GM10847 (cell line): Measurements from ENCODE around the gene FRAT1.

Experiments
- POLR2A ChIP-seq: IDR thresholded peaks from 2 replicates; pipeline ENCODE4 v1.6.1; 2011; ENCODE audit not compliant: insufficient read length; ENCODE audit errors: extremely low read depth

Gene FRAT1

DNA sequence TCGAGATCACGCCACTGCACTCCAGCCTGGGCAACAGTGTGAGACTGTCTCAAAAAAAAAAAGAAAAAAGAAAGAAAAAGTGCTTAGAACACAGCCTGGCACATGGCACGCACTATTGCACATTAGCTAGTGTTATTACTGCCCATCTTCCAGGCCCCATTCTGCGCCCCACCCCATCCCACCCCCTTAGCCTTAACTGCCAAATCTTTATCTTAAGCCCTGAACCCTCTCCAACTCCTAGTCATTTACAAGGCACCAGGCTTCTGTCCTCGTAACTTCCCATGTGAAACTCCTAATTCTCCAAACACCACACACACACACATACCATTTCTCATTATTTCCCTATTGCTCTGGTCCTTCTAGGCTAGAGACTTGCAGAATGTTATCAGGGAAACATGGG lies 10.7 kb downstream of the FRAT1 start:
- no peak for TF ChIP-seq POLR2A

DNA sequence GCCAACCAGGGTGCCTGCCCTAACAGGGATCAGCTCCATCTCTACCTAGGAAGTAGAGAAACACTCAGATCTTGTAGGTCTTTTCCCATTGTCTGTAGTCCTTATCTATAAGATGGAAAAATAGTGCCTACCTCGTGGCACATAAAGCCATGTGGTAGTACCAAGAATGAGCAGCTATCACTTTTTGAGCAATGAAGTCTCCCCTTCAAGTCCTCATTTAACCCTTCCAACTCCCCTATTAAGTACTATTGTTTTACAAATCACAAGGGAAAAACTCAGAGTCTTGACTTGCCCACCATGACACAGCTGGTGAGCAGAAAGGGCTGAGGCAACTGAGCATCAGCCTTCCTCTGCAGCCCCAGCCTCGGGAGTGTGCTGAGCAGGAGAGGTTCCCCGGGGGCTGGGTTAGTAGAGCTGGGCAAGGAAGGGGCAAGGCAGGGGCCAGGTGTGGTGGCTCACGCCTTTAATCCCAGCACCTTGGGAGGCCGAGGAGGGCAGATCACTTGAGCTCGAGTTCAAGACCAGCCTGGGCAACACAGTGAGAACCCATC lies 12.2 kb downstream of the FRAT1 start:
- no peak for TF ChIP-seq POLR2A

DNA sequence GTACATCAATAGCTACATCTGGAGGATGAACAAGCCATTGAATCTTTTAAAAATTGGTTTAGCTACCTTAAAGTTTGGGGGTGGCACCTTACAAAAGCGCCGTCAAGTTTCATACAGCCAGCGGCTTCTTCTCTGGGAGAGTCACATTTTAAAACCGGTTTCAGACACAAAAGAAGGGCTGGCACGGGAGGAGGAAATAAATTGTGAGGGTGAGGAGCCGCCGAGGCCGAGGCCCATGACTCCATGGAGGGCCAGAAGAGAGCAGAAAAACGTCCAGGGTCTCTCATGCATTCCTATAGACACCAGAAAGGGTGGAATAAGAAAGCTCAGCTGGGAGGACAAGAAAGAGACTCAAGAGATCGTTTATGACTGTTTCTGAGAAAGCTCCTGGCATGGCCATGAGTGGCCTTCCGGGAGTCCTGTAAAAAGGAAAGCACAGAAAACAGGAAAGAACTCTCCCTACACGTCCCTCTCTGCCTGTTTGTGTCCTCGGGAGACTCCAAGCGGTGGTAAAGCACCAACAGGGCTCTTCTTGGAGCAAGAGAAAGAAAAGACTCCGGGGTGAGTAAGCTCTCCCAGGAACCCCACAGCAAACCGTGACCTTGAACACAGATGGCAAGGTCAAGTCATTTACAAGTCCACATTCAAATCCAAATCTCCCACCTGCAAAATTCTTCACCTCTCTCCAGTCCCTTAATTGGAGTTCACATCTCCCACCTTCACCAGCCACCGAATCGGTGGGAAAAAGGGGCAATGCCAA lies 13.7 kb downstream of the FRAT1 start:
- no peak for TF ChIP-seq POLR2A

DNA sequence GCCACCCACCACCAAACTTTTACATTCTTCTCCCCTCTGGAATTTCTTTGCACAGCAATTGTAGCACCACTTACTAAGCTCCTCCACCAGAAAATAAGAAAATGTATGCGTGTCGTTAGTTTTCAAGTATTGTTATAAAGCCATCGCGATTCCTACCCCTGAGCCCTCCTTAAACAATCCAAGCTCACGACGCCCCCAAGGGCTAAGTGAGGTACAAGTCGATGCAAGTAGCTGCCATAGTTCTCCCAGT lies 14.2 kb downstream of the FRAT1 start:
- no peak for TF ChIP-seq POLR2A

DNA sequence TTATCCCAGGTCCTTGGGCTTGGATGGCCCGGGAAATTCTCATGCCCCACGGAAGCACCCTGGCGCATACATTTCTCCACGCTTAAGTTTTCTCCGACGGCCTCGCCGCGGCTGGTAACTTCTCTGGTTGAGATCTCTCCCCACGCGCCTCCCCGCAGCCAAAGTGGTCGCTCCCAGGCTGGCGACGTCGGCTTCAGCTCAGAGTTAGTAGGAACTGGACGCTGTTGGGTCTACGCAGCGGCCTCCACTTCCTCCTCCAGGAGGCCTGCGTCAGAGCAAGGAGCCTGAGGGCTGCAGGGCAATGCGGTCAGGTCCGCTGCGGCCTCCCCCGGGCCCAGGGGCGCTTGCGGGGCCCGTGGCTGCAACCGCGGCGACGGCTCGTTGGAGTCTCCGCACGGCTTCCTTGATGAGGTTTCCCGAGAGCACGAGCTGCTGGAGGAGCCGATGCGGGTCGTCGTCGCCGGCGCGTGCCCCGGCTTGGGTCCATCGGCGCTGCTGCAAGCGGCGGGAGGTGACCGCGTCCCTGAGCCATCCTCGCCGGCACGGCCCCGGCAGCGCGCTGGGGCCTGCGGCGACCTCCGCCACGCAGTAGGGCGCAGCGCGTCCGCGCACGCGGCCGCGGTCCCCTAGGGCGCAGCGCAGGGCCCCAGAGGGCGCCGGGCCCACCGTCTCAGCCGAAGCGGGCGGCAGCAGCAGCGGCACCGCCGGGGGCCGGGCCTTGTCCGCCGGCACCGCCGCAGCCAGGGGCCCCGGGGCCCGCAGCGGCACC lies 14.7 kb downstream of the FRAT1 start:
- TF ChIP-seq POLR2A = no peak

DNA sequence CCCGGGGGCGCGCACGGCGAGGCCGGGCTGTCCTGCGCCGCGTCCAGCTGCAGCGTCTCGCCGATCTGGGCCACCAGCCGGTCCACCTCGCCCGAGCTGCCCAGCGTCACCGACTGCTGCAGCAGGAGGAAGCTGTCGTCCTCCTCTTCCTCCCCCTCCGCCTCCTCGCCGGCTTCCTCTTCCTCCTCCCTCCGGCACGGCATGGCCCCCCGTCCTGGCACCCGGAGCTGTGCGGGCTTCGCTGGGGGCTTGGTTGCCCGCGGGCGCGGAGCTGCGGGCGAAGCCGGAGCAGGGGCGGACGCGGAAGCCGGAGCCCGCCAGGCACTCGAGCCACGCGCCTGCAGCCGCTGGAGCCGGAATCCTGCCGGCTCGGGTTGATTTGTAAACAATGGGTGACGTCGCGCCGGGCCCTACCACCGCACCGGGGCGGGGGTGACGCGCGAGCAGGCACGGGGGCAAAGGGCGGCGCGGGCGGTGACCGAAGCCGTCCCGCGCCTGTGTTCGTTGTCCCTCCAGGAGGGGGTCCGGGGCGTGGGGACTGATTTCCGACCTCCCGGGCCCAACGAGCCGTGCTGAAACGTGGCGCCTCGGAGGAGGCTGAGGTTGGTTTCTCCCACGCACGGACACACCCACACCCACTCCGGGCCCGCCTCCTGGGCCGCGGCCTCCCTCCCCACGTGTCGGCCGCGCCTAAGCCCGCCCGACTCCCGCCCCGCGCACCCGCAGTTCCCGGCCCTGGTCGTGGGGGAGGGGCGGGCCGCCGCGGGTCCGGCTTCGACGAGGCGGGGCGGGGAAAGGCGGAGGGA lies 15.5 kb downstream of the FRAT1 start, which contains the start of gene FRAT2:
Gene FRAT2, minus strand, starts transcription at position 360 of the 806 bp plus-strand sequence. Its CDS starts 157 bp downstream, at position 203.
- TF ChIP-seq POLR2A = no peak

DNA sequence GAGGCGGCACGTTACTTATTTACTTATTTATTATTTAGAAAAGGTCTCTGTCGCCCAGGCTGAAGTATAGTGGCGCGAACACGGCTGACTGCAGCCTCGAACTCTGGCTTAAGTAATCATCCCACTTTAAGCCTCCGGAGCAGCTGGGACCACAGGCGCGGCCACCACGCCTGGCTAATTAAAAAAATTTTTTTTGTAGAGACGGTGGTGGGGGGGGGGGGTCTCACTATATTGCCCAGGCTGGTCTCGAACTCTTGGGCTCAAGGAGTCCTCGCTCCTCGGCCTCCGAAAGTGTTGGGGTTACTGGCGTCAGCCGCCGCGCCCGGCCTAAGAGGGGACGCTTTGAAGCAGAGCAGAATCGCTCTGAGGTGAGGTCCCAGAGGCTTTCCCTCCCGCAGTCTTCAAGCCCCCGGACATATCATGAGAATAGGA lies 16.1 kb downstream of the FRAT1 start:
- TF ChIP-seq POLR2A = no peak

DNA sequence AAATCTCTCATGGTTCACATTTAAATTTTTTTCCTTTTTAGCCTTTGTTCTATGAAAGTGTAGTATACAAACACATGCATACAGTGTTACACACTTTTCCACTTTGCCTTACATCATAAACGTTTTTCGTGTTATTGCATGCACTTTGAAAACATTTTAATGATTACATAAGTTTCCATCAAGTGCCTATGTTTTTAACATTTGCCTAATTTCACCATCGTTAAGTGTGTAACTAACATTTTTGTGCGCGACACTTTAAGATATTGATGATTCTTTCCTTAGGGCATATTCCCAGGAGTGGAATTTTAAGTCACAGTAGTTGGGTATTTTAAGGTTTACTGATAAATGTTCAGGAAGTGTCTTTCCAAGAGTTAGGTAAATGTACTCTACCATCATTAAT lies 16.9 kb downstream of the FRAT1 start:
- TF ChIP-seq POLR2A = no peak

DNA sequence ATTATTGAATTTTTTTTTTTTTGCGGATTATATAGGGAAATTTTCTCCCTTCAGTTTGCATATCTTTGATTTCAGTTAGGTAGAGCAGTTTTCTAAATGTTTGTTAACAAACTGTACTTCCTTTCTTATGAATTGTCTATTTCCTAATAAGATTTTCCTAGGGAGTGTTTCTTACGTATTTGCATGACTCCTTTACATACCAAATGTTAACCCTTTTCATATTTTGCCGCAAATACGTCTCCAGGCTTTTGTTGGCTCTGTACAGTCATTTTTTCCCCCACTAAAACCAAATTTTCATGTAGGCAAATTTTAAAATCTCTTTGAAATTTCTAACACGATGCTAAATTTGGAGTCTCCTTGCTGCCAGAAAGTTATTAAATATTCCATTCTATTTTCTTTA lies 17.4 kb downstream of the FRAT1 start:
- no peak for TF ChIP-seq POLR2A

DNA sequence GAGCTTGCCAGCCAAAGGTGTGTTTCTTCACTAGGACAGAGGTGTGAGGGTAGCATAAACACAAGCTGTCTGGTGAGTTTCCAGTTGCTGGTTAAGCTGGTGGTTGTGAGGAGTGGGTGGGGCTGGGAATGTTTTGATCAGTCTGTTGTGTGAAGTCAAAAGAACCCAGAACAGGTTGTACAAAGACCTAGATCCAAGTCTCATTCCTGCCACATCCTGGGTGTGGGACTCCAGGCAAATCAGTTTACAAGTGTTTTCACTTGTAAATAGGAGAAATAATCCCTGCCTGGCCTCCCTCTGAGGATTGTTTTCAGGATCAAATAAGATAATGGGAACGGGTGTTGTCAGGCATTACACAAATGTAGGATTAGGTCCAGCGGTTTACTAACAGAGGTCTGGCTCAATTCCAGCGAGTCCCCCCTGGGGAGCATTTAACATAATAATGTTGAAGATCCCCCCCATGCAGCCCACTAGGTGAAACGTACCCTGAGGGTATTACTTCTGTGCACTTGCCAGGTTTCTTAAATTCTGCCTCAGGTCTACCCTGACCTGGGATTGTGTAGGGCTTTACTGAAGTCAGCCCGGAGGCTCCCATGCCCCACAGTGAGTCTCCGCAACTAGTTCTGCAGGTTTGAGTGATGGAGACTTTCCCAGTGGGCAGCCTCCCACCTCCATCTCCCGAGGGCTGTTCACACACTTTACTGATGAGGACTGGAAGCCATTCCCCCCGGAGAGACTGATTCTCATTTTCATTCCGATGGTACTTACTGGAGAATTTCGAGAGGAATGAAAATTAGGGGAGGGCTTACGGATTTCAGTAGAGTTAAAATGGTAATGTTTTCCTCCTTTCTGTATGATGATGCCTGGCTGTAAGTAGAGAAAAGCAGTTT lies 18.1 kb downstream of the FRAT1 start:
- no peak for TF ChIP-seq POLR2A

DNA sequence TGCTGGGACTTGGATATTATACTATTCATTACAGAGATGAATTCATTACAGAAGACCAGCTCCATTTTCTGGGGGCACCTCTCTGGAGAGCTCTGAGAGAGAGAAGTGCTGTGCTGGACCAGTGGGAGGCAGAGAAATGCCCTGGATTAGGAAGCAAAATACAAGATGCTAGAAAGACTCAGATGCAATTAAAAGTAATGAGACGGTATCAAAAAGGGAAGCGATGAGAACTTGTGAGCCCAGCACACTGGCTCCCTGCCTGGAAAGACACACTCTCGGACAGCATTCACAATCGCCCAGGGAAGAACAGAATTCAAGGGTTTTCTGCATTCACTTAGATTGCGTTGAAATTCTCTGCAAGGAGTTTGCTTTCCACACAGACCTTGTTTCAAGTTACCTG lies 19.0 kb downstream of the FRAT1 start:
- TF ChIP-seq POLR2A = no peak

DNA sequence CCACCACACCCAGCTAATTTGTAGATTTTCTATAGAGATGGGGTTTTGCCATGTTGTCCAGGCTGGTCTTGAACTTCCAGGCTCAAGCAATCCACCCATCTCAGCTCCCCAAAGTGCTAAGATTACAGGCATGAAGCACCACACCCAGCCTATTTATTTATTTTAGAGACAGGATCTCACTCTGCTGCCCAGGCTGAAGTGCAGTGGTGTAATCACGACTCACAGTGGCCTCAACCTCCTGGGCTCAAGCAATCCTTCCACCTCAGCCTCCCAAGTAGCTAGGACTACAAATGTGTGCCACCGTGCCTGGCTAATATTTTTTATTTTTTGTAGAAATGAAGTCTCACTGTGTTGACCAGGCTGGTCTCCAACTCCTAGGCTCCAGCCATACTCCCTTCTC lies 22.3 kb downstream of the FRAT1 start:
- no peak for TF ChIP-seq POLR2A

DNA sequence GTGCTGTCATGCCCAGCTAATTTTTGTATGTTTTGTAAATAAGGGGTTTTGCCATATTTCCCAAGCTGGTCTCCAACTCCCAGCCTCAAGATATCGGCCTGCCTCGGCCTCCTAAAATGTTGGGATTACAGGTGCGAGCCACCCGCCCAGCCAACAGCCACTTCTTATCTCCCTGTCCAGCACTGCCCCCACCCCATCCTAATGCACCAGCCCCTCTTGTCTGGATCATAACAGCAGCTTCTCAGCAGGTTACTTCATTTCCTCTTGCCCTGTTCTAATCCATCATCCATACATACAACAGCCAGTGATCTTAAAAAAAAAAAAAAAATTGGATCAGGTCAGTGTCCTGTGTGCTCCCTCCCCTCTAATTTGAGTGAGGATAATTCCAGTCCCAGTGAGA lies 28.2 kb downstream of the FRAT1 start:
- no peak for TF ChIP-seq POLR2A

DNA sequence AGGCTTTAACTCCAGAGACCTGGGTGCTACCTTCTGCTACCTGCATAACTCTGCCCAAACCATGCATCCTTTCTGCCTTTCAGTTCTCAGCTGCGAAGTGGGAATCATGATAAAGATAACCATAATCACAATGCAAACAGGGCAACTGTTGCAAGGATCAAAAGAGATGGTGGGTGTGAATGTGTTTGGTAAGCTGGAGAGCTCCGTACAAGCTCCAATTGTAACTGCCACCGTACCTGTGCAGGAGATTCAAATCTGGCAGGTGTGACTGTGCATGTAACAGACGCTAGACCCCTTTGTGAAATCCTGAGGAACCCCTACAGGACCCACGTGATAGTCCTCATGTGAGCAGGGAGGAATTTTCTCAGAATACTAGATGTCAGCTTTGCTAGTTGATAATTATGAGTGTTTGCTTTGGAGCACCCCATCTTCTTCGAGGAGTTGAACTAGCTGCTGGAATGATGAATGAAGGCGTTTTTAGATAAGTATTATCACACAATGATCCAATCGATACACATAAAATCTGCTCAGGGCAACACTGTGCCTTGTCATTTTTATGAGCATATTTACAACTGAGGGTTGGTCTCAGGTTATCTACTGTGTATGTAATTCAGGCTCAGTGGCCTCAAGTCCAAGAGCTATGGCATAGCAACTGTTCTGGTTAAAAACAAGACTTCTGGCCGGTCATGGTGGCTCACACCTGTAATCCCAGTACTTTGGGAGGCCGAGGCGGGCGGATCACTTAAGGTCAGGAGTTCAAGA lies 30.9 kb downstream of the FRAT1 start:
- no peak for TF ChIP-seq POLR2A
